DLD1 (cell line): ENCODE measurements around the gene TM9SF4.
"Not testable (repeated sequence)": the region's sequence is repeated elsewhere in the genome, so short reads cannot be mapped to it uniquely, and the experiment has no call there.

Experiments used
- in situ Hi-C: cut with HindIII; loops from 2 replicates; pipeline ENCODE4 v1.10.0; 2017; ENCODE audit warnings: low sequenced_read_pairs

Gene TM9SF4

GRCh38 chr20:32153771-32154170 lies 44.3 kb downstream of the TM9SF4 start:
- in situ Hi-C loops, result no loop called here

DNA sequence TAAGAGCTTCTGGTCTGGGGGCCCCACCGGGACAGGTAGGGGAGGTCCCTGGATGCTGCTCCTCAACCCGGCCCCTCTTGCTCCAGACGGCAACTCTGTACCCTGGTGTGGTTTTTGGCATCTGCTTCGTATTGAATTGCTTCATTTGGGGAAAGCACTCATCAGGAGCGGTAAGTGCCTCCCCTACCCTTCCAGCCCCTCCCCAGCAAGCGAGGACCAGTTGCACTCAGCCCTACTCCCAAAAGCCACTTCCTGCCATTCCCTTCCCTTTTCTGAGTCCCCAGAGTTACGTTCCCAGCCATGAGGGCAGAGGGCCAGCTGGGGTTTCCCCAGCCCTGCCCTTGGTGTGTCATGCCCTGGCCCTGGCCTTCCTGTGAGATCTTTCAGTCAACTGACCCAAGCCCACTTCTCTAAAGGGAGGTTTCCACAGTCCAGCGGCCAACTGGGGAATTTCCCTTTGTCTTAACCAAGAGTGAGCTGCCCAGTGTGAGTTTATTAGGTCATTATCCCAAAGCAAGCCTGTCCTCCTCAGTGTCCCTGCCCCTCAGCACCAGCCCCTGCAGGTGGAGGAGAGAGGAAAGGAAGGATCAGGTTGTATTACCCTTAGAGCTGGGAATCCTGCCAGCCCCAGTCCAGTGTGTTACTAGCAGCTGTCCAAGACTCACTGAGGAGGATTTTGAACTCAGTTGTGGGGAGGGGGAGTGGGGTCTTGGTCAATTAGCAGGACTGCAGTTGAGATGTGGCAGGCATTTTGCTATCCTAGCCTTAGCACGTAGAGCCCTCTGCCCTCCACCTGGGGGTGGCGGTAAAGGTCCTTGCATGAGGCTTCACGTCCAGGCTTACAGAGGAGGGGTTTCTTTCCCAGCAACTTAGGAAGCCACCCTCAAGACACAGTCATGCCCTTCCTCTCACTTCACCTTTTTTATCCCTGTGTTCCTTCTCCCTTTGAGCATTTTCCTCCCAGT lies 45.8 kb downstream of the TM9SF4 start:
- in situ Hi-C loops, result no loop called here

DNA sequence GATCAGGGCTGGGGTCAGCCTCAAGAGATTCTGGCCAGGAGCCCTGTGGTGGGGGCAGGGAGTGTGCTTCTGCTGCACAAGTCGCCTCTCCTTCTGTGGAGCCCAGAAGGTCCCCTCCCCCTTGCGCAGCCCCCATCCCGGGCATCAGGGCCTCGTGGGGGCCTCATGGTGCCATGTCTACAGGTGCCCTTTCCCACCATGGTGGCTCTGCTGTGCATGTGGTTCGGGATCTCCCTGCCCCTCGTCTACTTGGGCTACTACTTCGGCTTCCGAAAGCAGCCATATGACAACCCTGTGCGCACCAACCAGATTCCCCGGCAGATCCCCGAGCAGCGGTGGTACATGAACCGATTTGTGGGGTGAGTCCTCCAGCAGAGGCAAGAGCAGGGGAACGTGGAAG lies 48.1 kb downstream of the TM9SF4 start:
- in situ Hi-C loops, result no loop called here

DNA sequence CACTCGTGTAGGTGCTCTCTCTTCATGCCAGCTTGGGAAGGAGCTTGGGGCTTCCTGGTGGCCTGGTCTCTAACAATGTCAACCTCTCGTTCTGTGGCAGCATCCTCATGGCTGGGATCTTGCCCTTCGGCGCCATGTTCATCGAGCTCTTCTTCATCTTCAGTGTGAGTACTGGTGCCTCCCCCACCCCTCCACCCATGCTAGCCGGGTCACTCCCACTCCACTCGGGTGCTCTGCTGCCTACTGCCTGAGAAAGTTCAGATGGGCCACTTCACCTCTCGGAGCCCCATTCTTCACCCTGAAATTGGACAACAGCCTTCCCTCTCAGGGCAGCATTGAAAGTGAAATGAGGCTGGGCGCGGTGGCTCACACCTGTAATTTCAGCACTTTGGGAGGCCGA lies 48.8 kb downstream of the TM9SF4 start:
- in situ Hi-C loops, result no loop called here

- in situ Hi-C loops, result no loop called here
Measured at GRCh38 chr20:32158943-32159660, 49.6 kb downstream of the TM9SF4 start.

DNA sequence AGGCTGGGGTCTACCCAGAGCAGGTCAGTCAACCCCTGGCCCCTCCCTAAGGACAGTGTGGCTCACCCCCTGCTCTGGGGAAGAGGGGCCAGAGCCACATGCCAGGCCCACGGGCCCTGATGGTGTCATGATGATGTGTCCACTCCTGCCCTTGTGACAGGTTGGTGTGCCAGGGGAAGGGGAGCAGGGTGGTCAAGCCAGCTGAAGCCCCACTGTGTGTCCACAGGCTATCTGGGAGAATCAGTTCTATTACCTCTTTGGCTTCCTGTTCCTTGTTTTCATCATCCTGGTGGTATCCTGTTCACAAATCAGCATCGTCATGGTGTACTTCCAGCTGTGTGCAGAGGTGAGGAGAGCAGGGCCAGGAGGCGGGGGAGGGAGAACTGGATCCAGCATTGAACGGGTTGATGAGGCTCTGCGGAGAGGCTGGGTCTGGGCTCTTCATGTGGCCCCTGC lies 50.3 kb downstream of the TM9SF4 start:
- in situ Hi-C loops, result no loop called here

- in situ Hi-C loops, result no loop called here
Measured at GRCh38 chr20:32160341-32160740, 50.8 kb downstream of the TM9SF4 start.

- in situ Hi-C loops, result no loop called here
Measured at GRCh38 chr20:32162351-32162750, 52.8 kb downstream of the TM9SF4 start.

- in situ Hi-C loops, result no loop called here
Measured at GRCh38 chr20:32163951-32164350, 54.4 kb downstream of the TM9SF4 start.

GRCh38 chr20:32164984-32165735 lies 55.6 kb downstream of the TM9SF4 start:
- in situ Hi-C loops, result no loop called here

- in situ Hi-C loops, result no loop called here
Measured at GRCh38 chr20:32165836-32166545, 56.5 kb downstream of the TM9SF4 start.

GRCh38 chr20:32167552-32167951 lies 58.0 kb downstream of the TM9SF4 start:
- in situ Hi-C loops, result no loop called here

DNA sequence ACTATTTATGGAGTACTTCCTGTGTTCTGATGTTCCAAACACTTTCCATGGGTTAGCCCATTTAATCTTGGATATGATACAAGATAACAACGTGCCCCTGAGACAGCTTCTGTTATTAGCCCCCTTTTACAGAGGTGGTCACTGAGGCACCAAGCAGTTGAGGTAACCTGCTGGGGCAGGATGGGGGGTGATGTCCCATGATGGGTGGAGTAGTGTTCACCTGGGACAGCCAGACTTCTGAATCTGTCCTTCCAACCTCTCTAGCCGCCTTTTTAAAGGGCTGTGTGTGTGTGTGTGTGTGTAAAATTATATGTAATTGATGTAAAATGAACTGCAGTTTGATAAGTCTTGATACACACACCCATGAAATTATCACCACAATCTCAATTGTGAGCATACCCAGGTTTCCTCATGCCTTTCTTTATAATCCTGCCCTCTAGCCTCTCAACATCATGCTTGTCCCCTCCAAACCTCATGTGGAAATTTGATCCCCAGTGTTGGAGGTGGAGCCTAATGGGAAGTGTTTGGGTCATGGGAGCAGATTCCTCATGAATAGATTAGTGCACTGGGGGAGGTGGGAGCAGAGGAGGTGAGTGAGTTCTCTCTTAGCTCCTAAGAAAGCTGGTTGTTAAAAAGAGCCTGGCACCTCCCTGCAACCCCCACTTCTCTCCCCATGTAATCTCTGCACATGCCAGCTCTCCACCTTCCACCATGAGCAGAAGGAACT lies 58.8 kb downstream of the TM9SF4 start:
- in situ Hi-C loops, result no loop called here

DNA sequence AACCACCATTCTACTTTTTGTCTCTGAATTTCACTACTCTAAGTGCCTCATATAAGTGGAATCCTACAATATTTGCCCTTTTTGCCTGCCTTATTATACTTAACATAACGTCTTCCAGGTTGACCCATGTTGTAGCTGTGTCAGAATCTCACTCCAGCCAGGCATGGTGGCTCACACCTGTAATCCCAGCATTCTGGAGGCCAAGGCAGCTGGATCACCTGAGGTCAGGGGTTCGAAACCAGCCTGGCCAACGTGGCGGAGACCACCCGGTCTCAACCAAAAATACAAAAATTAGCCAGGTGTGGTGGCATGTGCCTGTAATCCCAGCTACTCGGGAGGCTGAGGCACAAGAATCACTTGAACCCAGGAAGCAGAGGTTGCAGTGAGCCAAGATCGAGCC lies 68.2 kb downstream of the TM9SF4 start:
- in situ Hi-C loops, result not testable (repeated sequence)

DNA sequence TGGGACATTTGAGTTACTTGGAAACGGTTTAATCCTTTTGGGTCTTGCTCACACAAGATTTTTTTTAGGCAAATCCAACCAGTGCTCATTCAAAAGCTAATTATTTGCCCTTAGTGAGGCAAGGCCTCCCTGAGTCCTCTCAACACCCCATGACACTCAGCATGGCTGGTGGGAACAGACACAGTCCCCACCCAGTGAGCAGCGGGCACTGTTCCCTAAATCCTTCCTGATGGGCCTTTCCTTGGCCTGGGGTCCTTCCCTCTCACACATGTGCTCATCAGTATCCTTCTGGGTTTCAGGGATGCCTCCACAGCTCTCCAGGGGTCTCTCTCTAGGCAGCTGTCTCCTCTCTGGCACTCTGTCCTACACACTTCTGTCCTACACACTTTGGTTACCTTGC lies 70.0 kb downstream of the TM9SF4 start:
- in situ Hi-C loops, result no loop called here

DNA sequence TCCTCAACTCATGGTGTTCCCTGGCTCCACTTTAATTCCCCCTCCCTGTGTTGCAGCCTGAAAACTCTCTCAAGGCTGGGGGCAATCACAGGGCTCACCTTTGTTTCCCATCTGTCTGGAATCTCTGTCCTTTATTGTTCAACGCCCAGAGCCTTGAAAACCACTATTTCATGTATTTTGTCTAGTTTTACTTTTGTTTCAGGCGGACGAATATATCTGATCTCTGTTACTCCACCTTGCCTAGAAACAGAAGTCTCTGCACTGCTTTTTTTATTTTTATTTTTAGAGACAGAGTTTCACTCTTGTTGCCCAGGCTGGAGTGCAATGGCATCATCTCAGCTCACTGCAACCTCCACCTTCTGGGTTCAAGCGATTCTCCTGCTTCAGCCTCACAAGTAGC lies 70.4 kb downstream of the TM9SF4 start:
- in situ Hi-C loops, result no loop called here

DNA sequence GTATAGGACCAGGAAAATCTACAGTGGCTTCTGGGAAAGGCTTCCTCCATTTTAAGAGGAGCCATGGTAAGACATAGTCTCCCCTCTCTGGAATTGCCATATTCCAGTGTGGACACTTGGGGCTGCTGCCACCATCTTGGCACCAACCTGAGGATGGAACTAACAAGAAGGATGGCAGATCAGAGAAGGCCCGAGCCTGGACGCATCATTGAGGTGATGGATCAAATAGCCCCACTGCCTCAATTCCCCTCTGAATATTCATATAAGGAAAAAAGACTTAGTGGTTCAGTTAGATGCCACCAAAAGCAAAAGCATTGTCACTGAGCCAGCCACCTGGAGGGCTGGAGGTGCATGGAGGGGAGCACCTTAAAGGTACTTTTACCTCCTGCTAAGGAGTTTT lies 72.1 kb downstream of the TM9SF4 start:
- in situ Hi-C loops, result no loop called here

DNA sequence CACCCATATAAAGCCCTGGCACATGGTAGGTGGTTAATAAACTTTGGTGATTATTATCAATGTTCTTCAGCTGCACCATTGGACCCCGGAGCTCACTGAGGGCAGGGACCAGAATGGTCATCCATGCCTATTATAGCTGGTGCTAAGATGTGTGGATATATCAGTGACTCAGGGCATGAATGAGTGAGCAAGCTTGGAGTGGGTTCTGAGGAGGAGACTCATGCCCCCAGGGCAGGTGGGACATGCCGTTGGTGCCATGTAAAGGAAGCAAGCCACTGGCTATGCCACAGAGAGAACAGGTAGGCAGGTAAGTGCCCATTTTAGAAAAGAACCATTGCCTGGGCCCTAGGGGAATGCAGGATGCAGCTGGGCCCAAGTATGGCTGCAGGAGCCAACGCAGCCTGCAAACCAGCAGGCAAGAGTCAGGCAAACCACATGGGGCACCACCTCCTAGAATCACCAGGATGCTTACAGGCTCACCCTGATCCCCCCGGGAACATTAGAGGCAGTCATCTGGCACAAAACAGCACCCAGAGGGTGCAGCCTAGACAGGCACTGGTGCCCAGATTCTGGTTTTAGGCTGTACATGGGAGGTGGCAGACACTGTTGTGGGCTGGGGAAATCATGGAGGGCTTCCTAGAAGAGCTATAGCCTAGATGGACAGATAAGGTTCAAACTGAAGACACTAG lies 74.6 kb downstream of the TM9SF4 start:
- in situ Hi-C loops, result no loop called here

DNA sequence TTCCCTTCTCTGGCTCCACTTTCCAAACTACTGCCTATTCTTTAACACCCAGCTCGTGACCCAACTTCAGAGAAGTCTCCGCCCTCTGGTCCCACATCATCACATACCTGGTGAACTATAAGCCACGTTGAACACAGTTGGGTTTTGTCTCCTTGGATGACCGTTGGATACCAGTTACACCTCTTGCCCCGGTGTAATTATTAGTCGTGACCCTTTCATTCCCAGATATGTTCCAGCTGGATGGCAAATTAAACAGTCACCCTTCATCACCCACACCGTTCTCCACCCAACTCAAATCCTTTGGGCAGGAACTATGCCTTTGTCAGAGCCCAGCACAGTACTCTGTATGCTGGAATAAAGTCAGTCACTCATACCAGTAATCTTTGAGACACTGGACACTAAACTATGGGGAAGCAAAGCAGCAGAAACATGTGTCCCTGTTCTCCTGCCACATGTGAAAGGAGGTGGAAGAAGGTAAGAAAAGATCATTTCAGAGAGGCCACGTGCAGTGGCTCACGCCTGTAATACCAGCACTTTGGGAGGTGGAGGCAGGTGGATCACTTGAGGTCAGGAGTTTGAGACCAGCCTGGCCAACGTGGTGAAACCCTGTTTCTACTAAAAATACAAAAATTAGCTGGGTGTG lies 75.6 kb downstream of the TM9SF4 start:
- in situ Hi-C loops, result no loop called here
